GM23248 (cell line): ENCODE data around the gene ATP2C2.

Experiments
- EZH2 ChIP-seq: fragments of 200-600 bp; sonication (generic); IDR thresholded peaks from 2 replicates; pipeline ENCODE4 v1.6.1; 2018; ENCODE audit warnings: antibody characterized with exemption, mild to moderate bottlenecking; ENCODE audit not compliant: insufficient read depth, poor library complexity, severe bottlenecking
- EZH2phosphoT487 ChIP-seq: fragments of 200-600 bp; sonication (generic); IDR thresholded peaks from 2 replicates; pipeline ENCODE4 v1.6.1; 2018; ENCODE audit warnings: antibody characterized with exemption, moderate library complexity, mild to moderate bottlenecking, low read depth; ENCODE audit not compliant: insufficient read depth

GRCh38 chr16:84425696-84426095 lies 57.4 kb downstream of the ATP2C2 start:
- TF ChIP-seq EZH2 (no peak), EZH2phosphoT487 (no peak)
